Lung (tissue), 12 donors: Measurements from ENCODE around the gene PCSK5. TPM values are rescaled to one million over a fixed set of nuclear protein-coding genes. Genes with fewer than 3 reads are reported as not detected.
A peak's percentile ranks its signal among the peaks of the same experiment; 100 is the strongest.

Experiments
- ATAC-seq: fragments of 200-7000 bp; cut with Tn5 transposase; one replicate; pipeline ENCODE4 v1.9.1; 2020; ENCODE audit warnings: moderate number of reproducible peaks; ENCODE audit not compliant: insufficient read depth, low FRiP score
- DNase-seq, 3 donors: peaks; one replicate each; pipeline ENCODE4 v3.0.0-alpha.2; 2013 to 2017
- H3K27ac ChIP-seq, 2 donors: one replicate each; pipeline ENCODE4 v1.5.1; 2013; ENCODE audit warnings: mild to moderate bottlenecking in 2 of 2, moderate library complexity in 2 of 2, control low read depth in 1 of 2, inconsistent platforms in 1 of 2, low read depth in 1 of 2, low read length in 1 of 2
- H3K27me3 ChIP-seq, 3 donors: one replicate each; pipeline ENCODE4 v1.5.1; 2013; ENCODE audit warnings: low read length in 2 of 3; ENCODE audit not compliant: control insufficient read depth in 3 of 3, insufficient read depth in 3 of 3
- H3K36me3 ChIP-seq, 4 donors: one replicate each; pipeline ENCODE4 v1.5.1; 2013; ENCODE audit warnings: low read length in 4 of 4, mild to moderate bottlenecking in 1 of 4, moderate library complexity in 1 of 4; ENCODE audit not compliant: control insufficient read depth in 4 of 4, insufficient read depth in 4 of 4
- H3K4me1 ChIP-seq, 5 donors: one replicate each; pipeline ENCODE4 v1.5.1; 2013; ENCODE audit warnings: low read length in 5 of 5, mild to moderate bottlenecking in 2 of 5, moderate library complexity in 1 of 5; ENCODE audit not compliant: control insufficient read depth in 5 of 5, insufficient read depth in 5 of 5
- H3K4me3 ChIP-seq: one replicate; pipeline ENCODE4 v1.5.1; 2013; ENCODE audit warnings: mild to moderate bottlenecking, control low read depth, moderate library complexity
- H3K9ac ChIP-seq, 2 donors: one replicate each; pipeline ENCODE4 v1.5.1; 2013; ENCODE audit warnings: low read length in 2 of 2, control low read depth in 1 of 2; ENCODE audit not compliant: insufficient read depth in 1 of 2
- H3K9me3 ChIP-seq, 4 donors: one replicate each; pipeline ENCODE4 v1.5.1; 2013; ENCODE audit warnings: low read length in 3 of 4, mild to moderate bottlenecking in 1 of 4, moderate library complexity in 1 of 4; ENCODE audit not compliant: control insufficient read depth in 4 of 4, insufficient read depth in 3 of 4
- CTCF ChIP-seq: IDR thresholded peaks from 2 replicates; pipeline ENCODE4 v1.5.1; 2012; ENCODE audit warnings: mild to moderate bottlenecking; ENCODE audit errors: control extremely low read depth, extremely low read depth
- WGBS, 2 donors: extraction: QIAGEN DNeasy Blood & Tissue Kit; methylation state at CpG; one replicate each; pipeline ENCODE4 v1.1.7; 2013; 5-methylcytosine and 5-hydroxymethylcytosine counted together
- polyA plus RNA-seq, 2 donors: library from polyadenylated mRNA; stranded (reverse); fragments of 200-250 nt; gene quantifications; one replicate each; pipeline ENCODE4 v1.2.1, GENCODE V29; 2013
- total RNA-seq, 2 donors: library from RNA; depleted of rRNA in 1 of 2; stranded (reverse); fragments of >200 nt in 1 of 2; gene quantifications; one replicate each; pipeline ENCODE4 v1.2.1, GENCODE V29; 2014 to 2021
- donor health status: control.
- donor health status: control.
- donor health status: Bipolar disorder and iron deficiency.
- donor health status: healthy.
- donor health status: DM: yes; HTN: yes; CAD: no.

The PCSK5 gene
- total and polyA plus RNA-seq, 4 donors = 1.9 to 28.2 (median 13.6) TPM

DNA sequence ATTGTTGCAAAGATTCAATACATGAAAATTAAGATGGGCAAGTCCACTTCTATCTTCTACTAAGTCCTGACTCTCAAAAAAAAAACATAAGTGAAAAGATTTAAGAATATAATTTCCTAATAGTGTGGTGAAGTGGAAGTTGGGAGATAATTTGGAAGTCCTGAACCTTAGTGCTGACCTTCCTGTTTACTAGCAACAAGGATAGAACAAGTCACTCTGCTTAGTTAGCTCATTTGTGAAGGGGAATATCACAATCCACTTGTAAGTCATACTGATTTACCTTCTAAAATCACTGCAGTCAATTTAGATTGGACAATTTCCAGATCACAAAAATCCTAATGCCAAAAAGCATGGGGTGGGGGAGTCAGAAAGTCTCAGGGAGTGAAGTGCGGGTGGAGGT, 43.4 kb upstream of the PCSK5 start:
- H3K4me1 ChIP-seq = no peaks in the 10 kb centered on the region
- H3K36me3 ChIP-seq = no peaks in the 10 kb centered on the region
- H3K27me3 ChIP-seq = no peaks in the 10 kb centered on the region
- no peak overlapping the region for H3K27ac ChIP-seq
- H3K9me3 ChIP-seq = peaks cover 0 to 5% (median 1%) of the 10 kb centered on the region in 4 donors
- no peak overlapping the region for H3K4me3 ChIP-seq
- 96 to 98% methylated on average over 1 of the region's 1 CpG for WGBS, 2 donors
- TF ChIP-seq CTCF = no peak
- ATAC-seq (no peak), DNase-seq (no peak)
- no peak overlapping the region for H3K9ac ChIP-seq

DNA sequence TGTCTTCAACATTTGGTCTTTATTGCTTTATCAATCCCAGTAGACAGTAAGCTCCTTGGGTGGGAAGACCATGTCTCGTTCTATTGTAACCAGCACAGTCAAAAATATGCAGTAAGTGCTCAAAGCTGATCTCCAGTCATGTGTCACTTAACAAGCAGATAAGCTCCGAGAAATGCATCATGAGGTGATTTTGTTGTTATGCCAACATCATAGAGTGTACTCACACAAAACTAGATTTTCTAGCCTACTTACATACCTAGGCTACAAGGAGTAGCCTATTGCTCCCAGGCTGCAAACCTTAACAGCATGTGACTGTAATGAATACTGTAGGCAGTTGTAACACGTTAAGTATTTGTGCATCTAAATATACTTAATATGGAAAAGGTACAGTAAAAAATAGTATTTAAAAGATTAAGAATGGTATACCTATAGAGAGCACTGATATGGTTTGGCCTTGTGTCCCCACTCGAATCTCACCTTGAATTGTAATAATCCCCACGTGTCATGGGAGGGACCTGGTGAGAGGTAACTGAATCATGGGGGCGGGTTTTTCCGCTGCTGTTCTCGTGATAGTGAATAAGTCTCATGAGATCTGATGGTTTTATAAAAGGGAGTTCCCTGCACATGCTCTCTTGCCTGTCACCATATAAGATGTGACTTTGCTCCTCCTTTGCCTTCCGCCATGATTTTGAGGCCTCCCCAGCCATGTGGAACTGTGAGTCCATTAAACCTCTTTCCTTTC, 39.8 kb upstream of the PCSK5 start:
- DNase-seq (peak in 2 of 3 donors; percentile 2 to 7), ATAC-seq (no peak)
- Histone ChIP-seq H3K9ac (no peak overlapping the region), H3K27ac (no peak overlapping the region), H3K27me3 (no peaks in the 10 kb centered on the region), H3K36me3 (no peaks in the 10 kb centered on the region), H3K4me3 (no peak overlapping the region), H3K9me3 (no peaks in the 10 kb centered on the region), H3K4me1 (no peaks in the 10 kb centered on the region)
- no peak for TF ChIP-seq CTCF
- 87 to 89% methylated on average over 9 of the region's 9 CpGs for WGBS, 2 donors

GRCh38 chr9:75851917-75852316, 38.6 kb upstream of the PCSK5 start:
- DNase-seq = peak in 1 of 3 donors; percentile 13
- Histone ChIP-seq H3K9me3 (no peaks in the 10 kb centered on the region), H3K9ac (no peak overlapping the region), H3K36me3 (no peaks in the 10 kb centered on the region), H3K27ac (no peak overlapping the region), H3K4me1 (no peaks in the 10 kb centered on the region), H3K27me3 (no peaks in the 10 kb centered on the region), H3K4me3 (no peak overlapping the region)
- 65 to 86% methylated on average over 6 of the region's 6 CpGs for WGBS, 2 donors
- no peak for TF ChIP-seq CTCF
- no peak for ATAC-seq

- H3K4me1 ChIP-seq = no peaks in the 10 kb centered on the region
- H3K27ac ChIP-seq = no peak overlapping the region
- no peaks in the 10 kb centered on the region for H3K27me3 ChIP-seq
- no peak for TF ChIP-seq CTCF
- no peak overlapping the region for H3K9ac ChIP-seq
- 74 to 77% methylated on average over 4 of the region's 4 CpGs for WGBS, 2 donors
- ATAC-seq = no peak
- H3K4me3 ChIP-seq = no peak overlapping the region
- no peak for DNase-seq
- no peaks in the 10 kb centered on the region for H3K36me3 ChIP-seq
- no peaks in the 10 kb centered on the region for H3K9me3 ChIP-seq
Observed at GRCh38 chr9:75852746-75853145, 37.7 kb upstream of the PCSK5 start.
